KOPT-K1 (cell line): ENCODE measurements around the gene NDUFB8.

Experiments used
- H3K27ac ChIP-seq: fragments of 200-600 bp; sonication (generic); 2 replicates; pipeline ENCODE4 v1.5.1; 2016; ENCODE audit warnings: antibody characterized with exemption, mild to moderate bottlenecking, low read depth, low read length; ENCODE audit not compliant: poor library complexity, severe bottlenecking
- H3K36me3 ChIP-seq: fragments of 200-600 bp; sonication (generic); 2 replicates; pipeline ENCODE4 v1.5.1; 2017; ENCODE audit warnings: antibody characterized with exemption, mild to moderate bottlenecking, low read length, moderate library complexity; ENCODE audit not compliant: insufficient read depth
- H3K9me3 ChIP-seq: fragments of 200-600 bp; sonication (generic); 2 replicates; pipeline ENCODE4 v1.5.1; 2017; ENCODE audit warnings: antibody characterized with exemption, low read length, mild to moderate bottlenecking; ENCODE audit not compliant: insufficient read depth, poor library complexity, severe bottlenecking

Gene NDUFB8

GRCh38 chr10:100505164-100505563, 24.5 kb downstream of the NDUFB8 start:
- Histone ChIP-seq H3K36me3 (peaks cover 77% of the 10 kb centered on the region), H3K9me3 (no peaks in the 10 kb centered on the region), H3K27ac (peak overlapping the region; percentile 99)

GRCh38 chr10:100504096-100504495, 25.6 kb downstream of the NDUFB8 start:
- no peaks in the 10 kb centered on the region for H3K9me3 ChIP-seq
- peak overlapping the region; percentile 99 for H3K27ac ChIP-seq
- peaks cover 88% of the 10 kb centered on the region for H3K36me3 ChIP-seq

- Histone ChIP-seq H3K36me3 (peaks cover 99% of the 10 kb centered on the region), H3K27ac (peak overlapping the region; percentile 99)
These were observed 26.7 kb downstream of the NDUFB8 start for GRCh38 chr10:100502926-100503494.

GRCh38 chr10:100501423-100501822, 28.2 kb downstream of the NDUFB8 start:
- Histone ChIP-seq H3K9me3 (no peaks in the 10 kb centered on the region), H3K36me3 (peaks cover 100% of the 10 kb centered on the region)

More at GRCh38 chr10:100502926-100503494, 26.7 kb downstream of the NDUFB8 start:
- H3K9me3 ChIP-seq: no peaks in the 10 kb centered on the region

GRCh38 chr10:100498059-100498458, 31.6 kb downstream of the NDUFB8 start:
- Histone ChIP-seq H3K36me3 (peaks cover 100% of the 10 kb centered on the region), H3K27ac (peak overlapping the region; percentile 68), H3K9me3 (no peaks in the 10 kb centered on the region)

More at GRCh38 chr10:100501423-100501822, 28.2 kb downstream of the NDUFB8 start:
- H3K27ac ChIP-seq: peak overlapping the region; percentile 99

- Histone ChIP-seq H3K36me3 (peaks cover 100% of the 10 kb centered on the region), H3K9me3 (no peaks in the 10 kb centered on the region), H3K27ac (peak overlapping the region; percentile 68)
These were observed 33.1 kb downstream of the NDUFB8 start for GRCh38 chr10:100496567-100496966.

GRCh38 chr10:100490531-100490930, 39.1 kb downstream of the NDUFB8 start:
- no peaks in the 10 kb centered on the region for H3K9me3 ChIP-seq
- H3K36me3 ChIP-seq: peaks cover 100% of the 10 kb centered on the region
- H3K27ac ChIP-seq: no peak overlapping the region

- H3K36me3 ChIP-seq: peaks cover 100% of the 10 kb centered on the region
These were observed 40.3 kb downstream of the NDUFB8 start for GRCh38 chr10:100489396-100489795.

GRCh38 chr10:100487529-100487928, 42.1 kb downstream of the NDUFB8 start:
- Histone ChIP-seq H3K27ac (no peak overlapping the region), H3K36me3 (peaks cover 98% of the 10 kb centered on the region), H3K9me3 (no peaks in the 10 kb centered on the region)

More at GRCh38 chr10:100489396-100489795, 40.3 kb downstream of the NDUFB8 start:
- H3K9me3 ChIP-seq: no peaks in the 10 kb centered on the region
- H3K27ac ChIP-seq: no peak overlapping the region

GRCh38 chr10:100485801-100486495, 43.7 kb downstream of the NDUFB8 start:
- Histone ChIP-seq H3K9me3 (no peaks in the 10 kb centered on the region), H3K27ac (peak overlapping the region; percentile 13), H3K36me3 (peaks cover 82% of the 10 kb centered on the region)

- Histone ChIP-seq H3K9me3 (no peaks in the 10 kb centered on the region), H3K36me3 (peaks cover 76% of the 10 kb centered on the region), H3K27ac (peak overlapping the region; percentile 27)
These were observed 44.3 kb downstream of the NDUFB8 start for GRCh38 chr10:100485366-100485765.

- peaks cover 63% of the 10 kb centered on the region for H3K36me3 ChIP-seq
- peak overlapping the region; percentile 81 for H3K27ac ChIP-seq
- H3K9me3 ChIP-seq: no peaks in the 10 kb centered on the region
These were observed 45.6 kb downstream of the NDUFB8 start for GRCh38 chr10:100483876-100484666.

GRCh38 chr10:100482834-100483185, 46.9 kb downstream of the NDUFB8 start:
- H3K27ac ChIP-seq: peak overlapping the region; percentile 81
- no peaks in the 10 kb centered on the region for H3K9me3 ChIP-seq
- H3K36me3 ChIP-seq: peaks cover 51% of the 10 kb centered on the region

- Histone ChIP-seq H3K27ac (peak overlapping the region; percentile 81), H3K36me3 (peaks cover 46% of the 10 kb centered on the region), H3K9me3 (no peaks in the 10 kb centered on the region)
These were observed 47.4 kb downstream of the NDUFB8 start for GRCh38 chr10:100482181-100482833.
